DND-41 (cell line): Measurements from ENCODE around the gene TBC1D1.

Experiments
- CTCF ChIP-seq: IDR thresholded peaks from 2 replicates; pipeline ENCODE4 v1.5.1; 2012; ENCODE audit warnings: borderline replicate concordance, low read length, moderate library complexity, mild to moderate bottlenecking; ENCODE audit not compliant: poor library complexity, severe bottlenecking; ENCODE audit errors: extremely low read depth
- EZH2 ChIP-seq: IDR thresholded peaks from 3 replicates; pipeline ENCODE4 v1.6.1; 2012; ENCODE audit warnings: borderline replicate concordance, low read depth, mild to moderate bottlenecking, moderate library complexity, low read length, inconsistent platforms; ENCODE audit not compliant: severe bottlenecking

GRCh38 chr4:37927434-37927833 is 36.5 kb downstream of the TBC1D1 start:
- no peak for TF ChIP-seq CTCF
- TF ChIP-seq EZH2 = no peak
